Stimulated activated CD8-positive, alpha-beta memory T cell treated with anti-CD3 and anti-CD28 coated beads, Interleukin-4, amount 100 ng/mL, for 4 hours (primary cell): Measurements from ENCODE around the gene TSSK2.
"Not testable (repeated sequence)": the region's sequence is repeated elsewhere in the genome, so short reads cannot be mapped to it uniquely, and the experiment has no call there.

ENCODE experiments used
- DNase-seq, 2 donors: peaks; one replicate each; pipeline ENCODE4 v3.0.0-alpha.2; 2020; ENCODE audit warnings: low read depth in 2 of 2, low spot score in 1 of 2

Gene TSSK2

GRCh38 chr22:19138217-19139000, 7.3 kb downstream of the TSSK2 start:
- DNase-seq, result no peak

- no peak for DNase-seq
These were observed 7.9 kb downstream of the TSSK2 start for GRCh38 chr22:19139001-19139356.

GRCh38 chr22:19139974-19140373, 8.9 kb downstream of the TSSK2 start:
- no peak for DNase-seq

- no peak for DNase-seq
These were observed 11.3 kb downstream of the TSSK2 start for GRCh38 chr22:19142394-19142793.

- DNase-seq, result no peak
These were observed 12.1 kb downstream of the TSSK2 start for GRCh38 chr22:19143212-19143611.

- DNase-seq, result no peak
These were observed 12.9 kb downstream of the TSSK2 start for GRCh38 chr22:19143967-19144400.

- DNase-seq, result no peak
These were observed 15.3 kb downstream of the TSSK2 start for GRCh38 chr22:19146215-19146968.

- DNase-seq, result no peak
These were observed 16.2 kb downstream of the TSSK2 start for GRCh38 chr22:19147195-19147780.

- DNase-seq, result no peak
These were observed 17.4 kb downstream of the TSSK2 start for GRCh38 chr22:19148417-19149046.

- DNase-seq, result no peak
These were observed 18.2 kb downstream of the TSSK2 start for GRCh38 chr22:19149047-19149883.

GRCh38 chr22:19149991-19150390, 18.9 kb downstream of the TSSK2 start, which contains the start of gene GSC2:
Gene GSC2 (minus strand): TSS chr22:19150292. CDS start chr22:19150283, 9 bp downstream.
- no peak for DNase-seq

- DNase-seq, result no peak
These were observed 19.6 kb downstream of the TSSK2 start for GRCh38 chr22:19150482-19151328.

- no peak for DNase-seq
These were observed 20.5 kb downstream of the TSSK2 start for GRCh38 chr22:19151329-19152191.

GRCh38 chr22:19152942-19153883, 22.1 kb downstream of the TSSK2 start:
- no peak for DNase-seq

- DNase-seq, result not testable (repeated sequence)
These were observed 25.0 kb downstream of the TSSK2 start for GRCh38 chr22:19156109-19156508.

- not testable (repeated sequence) for DNase-seq
These were observed 27.5 kb downstream of the TSSK2 start for GRCh38 chr22:19158649-19159048.

GRCh38 chr22:19164425-19164824, 33.3 kb downstream of the TSSK2 start:
- DNase-seq, result no peak

- no peak for DNase-seq
These were observed 35.3 kb downstream of the TSSK2 start for GRCh38 chr22:19166421-19166820.
